Activated T-cell treated with anti-CD3 and anti-CD28 coated beads for 1 hour (primary cell): ENCODE measurements around the gene KIF5C.
"Not testable (repeated sequence)": the region's sequence is repeated elsewhere in the genome, so short reads cannot be mapped to it uniquely, and the experiment has no call there.

Experiments
- DNase-seq: peaks from one replicate; pipeline ENCODE4 v3.0.0-alpha.2; 2020; ENCODE audit warnings: low read depth

Gene KIF5C

GRCh38 chr2:148874868-148875341, at the start of gene KIF5C:
TSS of gene KIF5C (plus strand) at chr2:148875227. CDS start at chr2:148875618, 391 bp downstream.
- DNase-seq: peak; percentile 87

- no peak for DNase-seq
These were observed 48.2 kb upstream of the KIF5C start for GRCh38 chr2:148826791-148827190.

- no peak for DNase-seq
These were observed 46.1 kb upstream of the KIF5C start for GRCh38 chr2:148828941-148829340.

GRCh38 chr2:148829618-148830017, 45.4 kb upstream of the KIF5C start:
- no peak for DNase-seq

- DNase-seq: no peak
These were observed 42.4 kb upstream of the KIF5C start for GRCh38 chr2:148832637-148833036.

- DNase-seq: no peak
These were observed 33.0 kb upstream of the KIF5C start for GRCh38 chr2:148842050-148842449.

GRCh38 chr2:148848146-148848545, 26.9 kb upstream of the KIF5C start:
- DNase-seq: no peak

- no peak for DNase-seq
These were observed 21.6 kb upstream of the KIF5C start for GRCh38 chr2:148853458-148853857.

- DNase-seq: no peak
These were observed 15.0 kb upstream of the KIF5C start for GRCh38 chr2:148860037-148860436.

GRCh38 chr2:148861367-148861766, 13.7 kb upstream of the KIF5C start:
- no peak for DNase-seq

GRCh38 chr2:148862478-148862877, 12.5 kb upstream of the KIF5C start:
- DNase-seq: not testable (repeated sequence)

GRCh38 chr2:148865512-148865911, 9.5 kb upstream of the KIF5C start:
- DNase-seq: no peak

- DNase-seq: no peak
These were observed 8.9 kb upstream of the KIF5C start for GRCh38 chr2:148866091-148866490.

GRCh38 chr2:148867079-148867769, 7.8 kb upstream of the KIF5C start:
- DNase-seq: no peak

- no peak for DNase-seq
These were observed 492 bp downstream of the KIF5C start for GRCh38 chr2:148875387-148876051.

- no peak for DNase-seq
These were observed 1.2 kb downstream of the KIF5C start for GRCh38 chr2:148876202-148876594.

- no peak for DNase-seq
These were observed 1.8 kb downstream of the KIF5C start for GRCh38 chr2:148876595-148877402.

- DNase-seq: no peak
These were observed 2.3 kb downstream of the KIF5C start for GRCh38 chr2:148877403-148877740.

- no peak for DNase-seq
These were observed 5.6 kb downstream of the KIF5C start for GRCh38 chr2:148880636-148881035.

GRCh38 chr2:148882051-148882450, 7.0 kb downstream of the KIF5C start:
- DNase-seq: no peak

GRCh38 chr2:148885209-148885608, 10.2 kb downstream of the KIF5C start:
- no peak for DNase-seq

- no peak for DNase-seq
These were observed 11.0 kb downstream of the KIF5C start for GRCh38 chr2:148885988-148886387.
